HepG2 (cell line): ENCODE results near the gene C1orf159. TPM values are rescaled to one million over a fixed set of nuclear protein-coding genes. Genes with fewer than 3 reads are reported as not detected.
A peak's percentile ranks its signal among the peaks of the same experiment; 100 is the strongest.

Experiments used
- ADNP ChIP-seq: sonication (generic); formaldehyde crosslinking; IDR thresholded peaks from 2 replicates; pipeline ENCODE4 v1.4.0; 2020; ENCODE audit warnings: missing genetic modification reagents
- AGO2 ChIP-seq: fragments of 200-400 bp; formaldehyde crosslinking; optimal IDR thresholded peaks from 2 replicates; pipeline ENCODE3; 2017; ENCODE audit warnings: mild to moderate bottlenecking, low read depth, low read length, moderate library complexity
- ARID3A ChIP-seq: IDR thresholded peaks from 2 replicates; pipeline ENCODE4 v1.6.1; 2012; ENCODE audit warnings: low read depth, low read length, improper control_type of control experiment
- ARNT ChIP-seq: fragments of 450-650 bp; IDR thresholded peaks from 2 replicates; pipeline ENCODE4 v1.6.1; 2017
- BCL3 ChIP-seq: sonication (generic); formaldehyde crosslinking; IDR thresholded peaks from 2 replicates; pipeline ENCODE4 v1.5.1; 2020; ENCODE audit warnings: mild to moderate bottlenecking, missing genetic modification reagents, moderate library complexity
- BRCA1 ChIP-seq: sonication (generic); formaldehyde crosslinking; IDR thresholded peaks from 2 replicates; pipeline ENCODE4 v1.4.0; 2020; ENCODE audit warnings: missing genetic modification reagents
- FOXA3 ChIP-seq: IDR thresholded peaks from 2 replicates; pipeline ENCODE4 v1.6.1; 2016; ENCODE audit warnings: missing genetic modification reagents, missing compliant biosample characterization
- HNRNPH1 ChIP-seq: fragments of 200-400 bp; formaldehyde crosslinking; optimal IDR thresholded peaks from 2 replicates; pipeline ENCODE3; 2017; ENCODE audit warnings: mild to moderate bottlenecking, low read depth, low read length
- HOXA9 ChIP-seq: sonication (generic); formaldehyde crosslinking; IDR thresholded peaks from 2 replicates; pipeline ENCODE4 v1.8.1; 2022; ENCODE audit warnings: missing genetic modification reagents, mild to moderate bottlenecking, moderate library complexity, borderline replicate concordance
- KDM1A ChIP-seq: IDR thresholded peaks from 2 replicates; pipeline ENCODE4 v1.6.1; 2016; ENCODE audit warnings: missing compliant biosample characterization
- RARG ChIP-seq: sonication (generic); formaldehyde crosslinking; IDR thresholded peaks from 2 replicates; pipeline ENCODE4 v1.4.0; 2020; ENCODE audit warnings: low read depth, mild to moderate bottlenecking, missing genetic modification reagents
- SP5 ChIP-seq: IDR thresholded peaks from 2 replicates; pipeline ENCODE4 v1.6.1; 2016; ENCODE audit warnings: low read depth, borderline replicate concordance
- TBX3 ChIP-seq: fragments of 450-650 bp; IDR thresholded peaks from 2 replicates; pipeline ENCODE4 v1.6.1; 2017; ENCODE audit warnings: antibody characterized with exemption, mild to moderate bottlenecking, inconsistent platforms, borderline replicate concordance
- ZNF12 ChIP-seq: sonication (generic); formaldehyde crosslinking; IDR thresholded peaks from 2 replicates; pipeline ENCODE4 v1.5.0; 2020; ENCODE audit warnings: missing genetic modification reagents
- ZNF121 ChIP-seq: sonication (generic); formaldehyde crosslinking; IDR thresholded peaks from 2 replicates; pipeline ENCODE4 v1.5.0; 2020; ENCODE audit warnings: mild to moderate bottlenecking, missing genetic modification reagents
- ZNF143 ChIP-seq: sonication (generic); formaldehyde crosslinking; IDR thresholded peaks from 2 replicates; pipeline ENCODE4 v1.4.0; 2020; ENCODE audit warnings: missing genetic modification reagents
- ZNF256 ChIP-seq: sonication (generic); formaldehyde crosslinking; conservative IDR thresholded peaks from 2 replicates; pipeline ENCODE4 v1.4.0; 2020; ENCODE audit warnings: missing genetic modification reagents
- ZNF318 ChIP-seq: sonication (generic); formaldehyde crosslinking; IDR thresholded peaks from 2 replicates; pipeline ENCODE4 v1.4.0; 2020; ENCODE audit warnings: mild to moderate bottlenecking, missing genetic modification reagents
- ZNF33B ChIP-seq: sonication (generic); formaldehyde crosslinking; IDR thresholded peaks from 2 replicates; pipeline ENCODE4 v1.5.1; 2020; ENCODE audit warnings: mild to moderate bottlenecking, missing genetic modification reagents
- polyA plus RNA-seq, 8 experiments: library from polyadenylated mRNA; depleted of rRNA in 3 of 8; stranded (reverse) in 7 of 8; unstranded in 1 of 8; fragments of >200 nt; fragmentation: Illumina TruSeq in 4 of 8; extraction: Trizol in 4 of 8; gene quantifications; 2 replicates each; pipeline versions ENCODE4 v1.2.1 to v1.2.3, GENCODE V29; 2011 to 2016; ENCODE audit warnings: low read depth in 4 of 8, missing spikeins in 1 of 8, mixed read lengths in 1 of 8; ENCODE audit not compliant: insufficient read depth in 1 of 8
- total RNA-seq, 5 experiments: library from RNA; depleted of rRNA; stranded (reverse); fragments of >200 nt; fragmentation: Illumina TruSeq; extraction: Trizol; gene quantifications; 2 replicates each; pipeline ENCODE4 v1.2.3, GENCODE V29; 2016; ENCODE audit warnings: low read depth in 1 of 5

Gene C1orf159
- total and polyA plus RNA-seq, 2 of the 13 experiments (the other 11 are each of a cell fraction or from before 2014, with no cell fraction given) = 3.8 to 6.7 TPM

- TF ChIP-seq BCL3 (CRISPR knock-in tag) (no peak), ZNF143 (CRISPR knock-in tag) (no peak), HNRNPH1 (no peak), ARNT (no peak), HOXA9 (CRISPR knock-in tag) (peak; percentile 69; the same call in 1 of the 2 replicates), TBX3 (0 out of 2 replicates have a peak, but pooled peaks have one; percentile 6), SP5 (CRISPR knock-in tag) (no peak), FOXA3 (CRISPR knock-in tag) (no peak), ZNF12 (CRISPR knock-in tag) (peak; percentile 80; the same call in 1 of the 2 replicates), BRCA1 (CRISPR knock-in tag) (no peak), ZNF33B (CRISPR knock-in tag) (no peak), ZNF256 (no peak), ZNF318 (CRISPR knock-in tag) (no peak; the same call in 1 of the 2 replicates), AGO2 (peak; percentile 32), ZNF121 (no peak), ADNP (CRISPR knock-in tag) (peak; percentile 92; the same call in 1 of the 2 replicates), KDM1A (peak; percentile 97), RARG (no peak), ARID3A (no peak)
Measured at GRCh38 chr1:1123581-1124507, 8.0 kb upstream of the C1orf159 start (continued).
